Activated CD4-positive, alpha-beta T cell treated with anti-CD3 and anti-CD28 coated beads, Interleukin-2, amount 50 U/mL, for 4 hours (primary cell): ENCODE results near the gene SEPTIN5.
"Not testable (repeated sequence)": the region's sequence is repeated elsewhere in the genome, so short reads cannot be mapped to it uniquely, and the experiment has no call there.

ENCODE experiments used
- DNase-seq, 2 experiments: peaks; one replicate each; pipeline ENCODE4 v3.0.0-alpha.2; 2020

The SEPTIN5 gene

GRCh38 chr22:19714312-19715187, at the start of gene SEPTIN5:
Gene SEPTIN5 (plus strand): TSS chr22:19714503. CDS start chr22:19714589, 86 bp downstream.
- DNase-seq: no peak

- no peak for DNase-seq
Observed at GRCh38 chr22:19664951-19665783, 49.1 kb upstream of the SEPTIN5 start.

GRCh38 chr22:19665784-19666672, 48.3 kb upstream of the SEPTIN5 start:
- DNase-seq: no peak

- no peak for DNase-seq
Observed at GRCh38 chr22:19666673-19667593, 47.4 kb upstream of the SEPTIN5 start.

GRCh38 chr22:19667872-19668740, 46.2 kb upstream of the SEPTIN5 start:
- no peak for DNase-seq

DNA sequence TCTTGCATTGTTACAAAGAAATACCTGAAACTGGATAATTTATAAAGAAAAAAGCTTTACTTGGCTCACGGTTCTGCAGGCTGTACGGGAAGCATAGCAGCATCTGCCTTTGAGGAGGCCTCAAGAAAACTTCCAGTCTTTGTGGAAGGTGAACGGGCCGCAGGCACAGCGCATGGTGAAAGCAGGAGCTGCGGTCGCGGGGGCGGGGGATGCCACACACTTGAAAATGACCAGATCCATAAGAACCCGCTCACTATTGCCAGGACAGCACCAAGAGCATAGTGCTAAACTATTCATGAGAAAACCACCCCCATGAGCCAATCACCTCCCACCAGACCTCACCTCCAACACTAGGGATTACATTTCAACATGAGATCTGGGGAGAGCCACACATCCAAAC, 45.6 kb upstream of the SEPTIN5 start:
- no peak for DNase-seq

DNA sequence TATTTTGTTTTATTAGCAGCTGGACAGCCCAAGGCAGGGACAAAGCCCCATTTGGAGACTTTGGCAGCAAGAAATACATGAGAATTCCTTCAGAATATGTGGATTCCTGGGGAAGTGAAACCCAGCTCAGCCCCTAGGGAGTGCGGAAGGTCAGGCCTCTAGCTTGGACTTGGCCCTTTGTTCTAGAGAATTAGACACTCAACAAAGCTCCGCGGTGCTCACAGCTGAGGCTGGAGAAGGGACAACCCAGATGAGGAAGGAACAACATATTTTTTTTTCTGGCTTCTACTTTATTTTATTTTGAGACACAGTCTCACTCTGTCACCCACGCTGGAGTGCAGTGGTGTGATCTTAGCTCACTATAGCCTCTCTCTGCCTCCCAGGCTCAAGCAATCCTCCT, 44.7 kb upstream of the SEPTIN5 start:
- no peak for DNase-seq

DNA sequence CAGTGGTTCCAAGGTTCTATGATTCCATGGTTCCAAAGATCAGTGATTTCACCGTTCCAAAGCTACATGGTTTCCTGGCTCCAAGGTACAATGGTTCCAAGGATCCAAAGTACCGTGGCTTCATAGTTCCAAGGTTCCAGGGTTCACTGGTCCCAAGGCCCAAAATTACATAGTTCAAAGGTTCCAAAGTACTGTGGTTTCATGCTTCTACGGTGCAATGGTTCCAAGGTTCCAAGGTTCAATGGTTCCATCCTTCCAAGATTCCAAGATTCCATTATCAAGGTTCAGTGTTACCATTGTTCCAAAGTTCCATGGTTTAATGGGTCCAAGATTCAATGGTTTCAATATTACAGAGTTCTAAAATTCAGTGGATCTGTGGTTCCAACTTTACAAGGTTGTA, 43.0 kb upstream of the SEPTIN5 start:
- no peak for DNase-seq

DNA sequence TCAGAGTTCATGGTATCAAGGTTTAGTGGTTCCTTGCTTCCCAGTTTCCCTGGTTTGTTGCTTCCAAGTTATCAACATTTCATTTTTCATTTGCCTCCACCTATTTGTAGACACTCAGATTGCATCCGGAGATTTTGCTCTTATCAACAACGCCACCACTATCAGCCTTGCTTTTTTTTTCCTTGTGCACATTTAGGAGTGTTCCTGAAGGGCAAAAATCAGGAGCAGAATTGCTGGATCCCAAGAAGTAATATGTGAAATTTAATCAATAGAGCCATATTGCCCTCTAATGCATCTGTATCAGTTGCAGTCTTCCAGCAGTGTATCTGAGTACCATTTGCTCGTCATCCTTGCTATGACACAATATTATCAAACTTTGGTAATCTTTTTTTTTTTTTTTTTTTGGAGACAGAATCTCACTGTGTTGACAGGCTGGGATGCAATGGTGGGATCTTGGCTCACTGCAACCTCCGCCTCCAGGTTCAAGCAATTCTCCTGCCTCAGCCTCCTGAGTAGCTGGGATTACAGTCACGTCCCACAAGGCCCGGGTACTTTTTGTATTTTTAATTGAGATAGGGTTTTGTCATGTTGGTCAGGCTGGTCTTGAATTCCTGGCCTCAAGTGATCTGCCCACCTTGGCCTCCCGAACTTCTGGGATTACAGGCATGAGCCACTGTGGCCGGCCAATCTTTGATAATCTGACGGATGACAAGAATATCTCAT, 42.1 kb upstream of the SEPTIN5 start:
- DNase-seq: no peak

DNA sequence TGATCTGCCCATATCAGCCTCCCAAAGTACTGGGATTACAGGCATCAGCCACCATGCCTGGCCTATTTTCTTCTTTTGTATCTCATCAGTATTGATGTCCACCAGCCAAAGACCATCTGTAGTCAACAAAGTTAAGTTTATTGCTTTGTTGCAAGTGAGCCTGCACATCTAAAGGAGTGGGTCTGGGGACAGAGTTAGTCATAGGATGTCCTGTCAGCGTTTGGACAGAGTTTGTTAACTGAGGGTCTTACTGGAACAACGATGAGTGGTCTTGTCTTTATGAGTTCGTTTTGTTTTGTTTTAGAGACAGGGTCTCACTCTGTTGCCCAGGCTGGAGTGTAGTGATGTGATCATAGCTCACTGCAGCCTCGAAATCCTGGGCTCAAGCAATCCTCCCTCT, 40.6 kb upstream of the SEPTIN5 start:
- DNase-seq: no peak

DNA sequence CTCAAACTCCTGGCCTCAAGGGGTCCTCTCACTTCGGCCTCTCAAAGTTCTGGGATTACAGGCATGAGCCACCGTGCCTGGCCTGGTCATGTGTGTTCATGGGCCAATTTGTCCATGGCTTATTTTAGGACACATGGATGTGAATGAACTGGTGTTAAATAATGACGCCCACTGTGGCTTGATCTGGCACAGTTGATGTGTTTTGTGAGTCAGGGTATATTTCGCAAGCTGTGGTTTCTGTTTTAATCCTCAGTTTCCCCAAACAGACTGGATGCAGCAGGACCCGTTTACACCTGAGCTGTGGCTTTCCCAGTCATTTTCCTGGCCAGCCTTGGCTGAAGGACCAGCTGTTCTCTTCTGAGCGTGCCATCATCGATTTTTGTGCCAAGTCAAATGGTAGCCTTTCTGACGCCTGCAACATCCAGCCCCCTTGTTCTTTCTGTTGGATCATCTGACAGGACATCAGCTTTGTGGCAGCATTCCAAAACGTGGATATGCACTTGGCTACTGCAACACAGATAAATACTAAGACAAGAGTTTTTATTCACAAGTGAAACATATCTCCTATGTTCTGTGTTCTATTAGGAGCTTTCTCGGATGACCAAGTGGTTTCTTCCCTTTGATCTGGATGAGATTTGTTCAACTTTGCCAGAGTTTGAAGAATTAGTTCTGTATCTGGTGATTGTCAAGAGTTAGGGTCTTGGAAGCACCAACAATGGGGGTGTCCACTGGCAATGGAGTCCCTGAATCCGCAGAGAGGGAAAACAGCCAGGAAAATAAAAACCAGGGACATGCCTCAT, 40.0 kb upstream of the SEPTIN5 start:
- no peak for DNase-seq

DNA sequence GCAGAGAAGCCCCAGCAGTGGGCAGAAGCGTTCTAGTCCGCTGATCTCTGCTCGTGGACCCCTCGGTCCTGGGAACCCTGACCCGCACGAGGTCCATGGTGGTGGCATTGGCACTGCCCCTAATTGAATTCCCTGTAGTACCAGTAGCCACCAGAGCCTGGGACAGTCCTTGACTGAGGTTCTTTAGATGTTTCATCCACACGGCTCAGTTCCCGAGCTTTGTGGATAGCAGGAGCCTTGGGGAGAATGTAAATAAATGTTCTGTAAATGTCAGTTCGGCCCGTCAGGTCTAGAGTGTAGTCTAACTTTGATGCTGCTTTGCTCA, 39.4 kb upstream of the SEPTIN5 start:
- DNase-seq: no peak

- no peak for DNase-seq
Observed at GRCh38 chr22:19675428-19675827, 38.9 kb upstream of the SEPTIN5 start.

GRCh38 chr22:19676437-19676836, 37.9 kb upstream of the SEPTIN5 start:
- not testable (repeated sequence) for DNase-seq

GRCh38 chr22:19678949-19679521, 35.3 kb upstream of the SEPTIN5 start:
- no peak for DNase-seq

- peak; percentile 37 to 44 for DNase-seq
Observed at GRCh38 chr22:19679522-19680101, 34.7 kb upstream of the SEPTIN5 start.

DNA sequence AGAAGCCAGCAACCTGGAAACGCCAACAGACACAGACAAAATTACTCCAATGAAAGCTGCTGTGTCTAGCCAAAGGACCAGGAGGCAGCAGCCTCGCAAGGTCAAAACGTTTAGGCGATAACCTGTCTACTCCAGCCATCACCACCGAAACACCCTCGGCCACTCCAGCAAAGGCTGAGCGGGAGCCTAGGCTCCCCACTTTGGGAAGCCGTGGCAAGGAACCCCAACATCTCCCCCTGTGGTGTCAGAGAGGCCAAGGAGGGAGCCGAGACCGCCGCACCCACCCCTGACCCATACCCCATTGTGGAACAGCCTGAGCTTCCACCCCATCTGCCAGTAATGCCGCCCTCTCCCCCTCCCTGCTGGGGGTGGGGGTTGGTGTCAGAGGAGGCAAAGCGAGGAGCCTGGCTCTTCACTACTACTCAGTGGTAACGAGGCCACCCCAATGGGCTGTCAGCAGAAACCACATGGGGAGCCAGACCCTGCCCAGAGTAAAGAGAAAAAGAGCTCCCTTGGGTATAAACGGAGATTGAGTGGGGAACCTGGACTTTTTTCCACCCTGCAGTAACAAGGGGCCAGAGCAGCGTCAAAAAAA, 33.9 kb upstream of the SEPTIN5 start:
- no peak for DNase-seq
